Naive thymus-derived CD4-positive, alpha-beta T cell (primary cell): Measurements from ENCODE around the gene FRAT2. TPM values are rescaled to one million over a fixed set of nuclear protein-coding genes. Genes with fewer than 3 reads are reported as not detected.

Experiments used
- ATAC-seq: fragments of 150-1000 bp; cut with Tn5 transposase; 2 replicates; pipeline ENCODE4 v1.10.0; 2021; ENCODE audit warnings: mild to moderate bottlenecking, moderate library complexity
- CTCF ChIA-PET: fragments of 350-600 bp; sonication (Branson Sonifier 250); formaldehyde crosslinking; loops from one replicate; lab custom pipeline; 2021; ENCODE audit warnings: antibody characterized with exemption; lab: Charles Lee
- POLR2A ChIA-PET: fragments of 350-600 bp; sonication (Branson Sonifier 250); formaldehyde crosslinking; loops from one replicate; lab custom pipeline; 2021; ENCODE audit warnings: antibody characterized with exemption, inconsistent platforms; lab: Charles Lee
- DNase-seq, 9 donors: peaks; one replicate each; pipeline versions ENCODE4 v3.0.0 to v3.0.0-alpha.2; 2020 to 2022; ENCODE audit warnings: mixed read lengths in 1 of 9
- H3K27ac ChIP-seq: one replicate; pipeline ENCODE4 v1.7.0; 2013; ENCODE audit warnings: mild to moderate bottlenecking, low read depth, low read length, moderate library complexity
- H3K27me3 ChIP-seq, 2 donors: one replicate each; pipeline ENCODE4 v1.7.0; 2013; ENCODE audit warnings: low read length in 2 of 2, mild to moderate bottlenecking in 2 of 2, moderate library complexity in 2 of 2; ENCODE audit not compliant: control insufficient read depth in 2 of 2, insufficient read depth in 2 of 2
- H3K36me3 ChIP-seq, 3 experiments: 1 replicate in 2 of 3; 2 replicates in 1 of 3; pipeline ENCODE4 v1.7.0; 2013; ENCODE audit warnings: low read length in 3 of 3, mild to moderate bottlenecking in 3 of 3, moderate library complexity in 1 of 3; ENCODE audit not compliant: insufficient read depth in 3 of 3, control insufficient read depth in 2 of 3
- H3K4me1 ChIP-seq, 2 donors: one replicate each; pipeline ENCODE4 v1.7.0; 2013; ENCODE audit warnings: low read length in 2 of 2, mild to moderate bottlenecking in 2 of 2, moderate library complexity in 1 of 2; ENCODE audit not compliant: control insufficient read depth in 2 of 2, insufficient read depth in 2 of 2
- H3K4me3 ChIP-seq: 2 replicates; pipeline ENCODE4 v1.7.0; 2013; ENCODE audit warnings: mild to moderate bottlenecking, low read length
- H3K9me3 ChIP-seq, 3 experiments: 1 replicate in 2 of 3; 2 replicates in 1 of 3; pipeline ENCODE4 v1.7.0; 2013; ENCODE audit warnings: low read length in 3 of 3; ENCODE audit not compliant: control insufficient read depth in 2 of 3
- H3K27ac Mint-ChIP-seq, 9 donors: one replicate each; pipeline ENCODE4 v1.8.0; 2020 to 2022; ENCODE audit warnings: mixed read lengths in 9 of 9, mild to moderate bottlenecking in 8 of 9, moderate library complexity in 5 of 9, inconsistent platforms in 2 of 9
- H3K27me3 Mint-ChIP-seq, 5 donors: one replicate each; pipeline ENCODE4 v1.8.0; 2021 to 2022; ENCODE audit warnings: mixed read lengths in 5 of 5, mild to moderate bottlenecking in 1 of 5
- H3K36me3 Mint-ChIP-seq, 5 donors: one replicate each; pipeline ENCODE4 v1.8.0; 2020 to 2022; ENCODE audit warnings: mixed read lengths in 5 of 5, mild to moderate bottlenecking in 3 of 5, inconsistent platforms in 1 of 5
- H3K4me1 Mint-ChIP-seq, 7 donors: one replicate each; pipeline ENCODE4 v1.8.0; 2020 to 2022; ENCODE audit warnings: mixed read lengths in 7 of 7, mild to moderate bottlenecking in 3 of 7, inconsistent platforms in 1 of 7
- H3K4me3 Mint-ChIP-seq, 10 donors: one replicate each; pipeline ENCODE4 v1.8.0; 2020 to 2022; ENCODE audit warnings: mild to moderate bottlenecking in 10 of 10, mixed read lengths in 10 of 10, moderate library complexity in 6 of 10, inconsistent platforms in 2 of 10
- H3K9me3 Mint-ChIP-seq, 11 donors: one replicate each; pipeline ENCODE4 v1.8.0; 2020 to 2022; ENCODE audit warnings: mixed read lengths in 11 of 11, mild to moderate bottlenecking in 4 of 11, inconsistent platforms in 1 of 11, moderate library complexity in 1 of 11
- intact Hi-C, 2 donors: fragments of 100-400 bp; cut with micrococcal nuclease; formaldehyde crosslinking; loops; one replicate each; pipeline ENCODE4 v1.15.1; 2023
- polyA plus RNA-seq, 2 donors: library from polyadenylated mRNA; unstranded; fragments of 300-500 nt; fragmentation: Illumina TruSeq; gene quantifications; one replicate each; pipeline ENCODE4 v1.2.3, GENCODE V29; 2021
- total RNA-seq, 6 experiments: library from RNA in 5 of 6; stranded (reverse) in 5 of 6; gene quantifications; 1 replicate in 5 of 6; 2 replicates in 1 of 6; pipeline ENCODE4 v1.2.3 and lab custom pipeline; 2021 to 2026

The FRAT2 gene
- total and polyA plus RNA-seq, 7 experiments from 2014 or later = 9.3 to 39.7 (median 27.2) TPM

- ATAC-seq (no peak), DNase-seq (peak in 1 of 9 donors; percentile 18)
- H3K9me3 Mint-ChIP-seq = no peaks in the 10 kb centered on the region
- ChIA-PET CTCF (no interaction called here), POLR2A (no interaction called here)
- Histone ChIP-seq H3K9me3 (no peaks in the 10 kb centered on the region), H3K36me3 (peaks cover 0 to 5% (median 0%) of the 10 kb centered on the region in 3 experiments), H3K4me1 (peaks cover 20 to 23% of the 10 kb centered on the region in 2 donors), H3K27me3 (no peaks in the 10 kb centered on the region), H3K4me3 (no peak overlapping the region), H3K27ac (no peak overlapping the region)
- H3K36me3 Mint-ChIP-seq = peaks cover 0 to 11% (median 4%) of the 10 kb centered on the region in 5 donors
- H3K4me1 Mint-ChIP-seq = peaks cover 23 to 38% (median 30%) of the 10 kb centered on the region in 7 donors
- H3K27me3 Mint-ChIP-seq = peaks cover 0 to 37% (median 0%) of the 10 kb centered on the region in 5 donors
- intact Hi-C loops = loop anchor here (5.0 to 10.0 kb wide), 2 partner anchors 504 to 751 kb away; partner anchors contain the start of genes LCOR (in 1 of the 2) and TM9SF3 (in 1 of the 2)
- H3K27ac Mint-ChIP-seq = peak overlapping the region; percentile 42 to 89 (median 68)
- H3K4me3 Mint-ChIP-seq = peak overlapping the region; percentile 60 to 98 (median 74)
Observed at GRCh38 chr10:97336006-97336405, 1.5 kb upstream of the FRAT2 start.

GRCh38 chr10:97335188-97335619 lies 675 bp upstream of the FRAT2 start:
- peak overlapping the region; percentile 35 to 98 (median 75) for H3K4me3 Mint-ChIP-seq
- CTCF ChIA-PET = interaction anchor here (1.0 kb wide), 1 partner anchor 62 kb away, joined by 3 read pairs; no protein-coding TSS in a partner anchor

GRCh38 chr10:97333601-97334369 lies 744 bp downstream of the FRAT2 start:
- Histone ChIP-seq H3K27me3 (no peaks in the 10 kb centered on the region), H3K27ac (peak overlapping the region; percentile 97), H3K4me3 (peak overlapping the region; percentile 78), H3K4me1 (peaks cover 20 to 24% of the 10 kb centered on the region in 2 donors), H3K9me3 (no peaks in the 10 kb centered on the region), H3K36me3 (peaks cover 0 to 14% (median 0%) of the 10 kb centered on the region in 3 experiments)
- H3K9me3 Mint-ChIP-seq = no peaks in the 10 kb centered on the region
- DNase-seq = peak in 8 of 9 donors; percentile 14 to 41 (median 31)
- peaks cover 3 to 15% (median 5%) of the 10 kb centered on the region in 5 donors for H3K36me3 Mint-ChIP-seq
- ChIA-PET CTCF (interaction anchor here (1.7 to 4.9 kb wide), 3 partner anchors 14 to 67 kb away, joined by 3 to 31 read pairs (median 12); partner anchors contain the start of genes FRAT1 and RRP12), POLR2A (interaction anchor here (0.9 to 8.3 kb wide), 5 partner anchors 11 to 67 kb away, joined by 3 to 139 read pairs (median 20); partner anchors contain the start of genes ARHGAP19, FRAT1 and RRP12)
- H3K4me3 Mint-ChIP-seq = peak overlapping the region; percentile 88 to 98 (median 94)
- peaks cover 34 to 56% (median 49%) of the 10 kb centered on the region in 7 donors for H3K4me1 Mint-ChIP-seq
- peaks cover 0 to 29% (median 0%) of the 10 kb centered on the region in 5 donors for H3K27me3 Mint-ChIP-seq
- H3K27ac Mint-ChIP-seq = peak overlapping the region; percentile 84 to 97 (median 89)
- peak; percentile 24 for ATAC-seq
- intact Hi-C loops = loop anchor here (1.0 to 10.0 kb wide), 12 partner anchors 13 to 749 kb away; partner anchors contain the start of genes ARHGAP19 (in 2 of the 2), MMS19 (in 2 of the 2), PI4K2A (in 2 of the 2) and UBTD1 (in 2 of the 2)

More at GRCh38 chr10:97335188-97335619, 675 bp upstream of the FRAT2 start:
- Histone ChIP-seq H3K4me1 (peaks cover 20 to 24% of the 10 kb centered on the region in 2 donors), H3K36me3 (peaks cover 0 to 6% (median 0%) of the 10 kb centered on the region in 3 experiments), H3K4me3 (peak overlapping the region; percentile 78), H3K27me3 (no peaks in the 10 kb centered on the region), H3K9me3 (no peaks in the 10 kb centered on the region), H3K27ac (peak overlapping the region; percentile 97)
- H3K4me1 Mint-ChIP-seq = peaks cover 24 to 42% (median 36%) of the 10 kb centered on the region in 7 donors
- peaks cover 0 to 11% (median 5%) of the 10 kb centered on the region in 5 donors for H3K36me3 Mint-ChIP-seq
- ATAC-seq (no peak), DNase-seq (no peak)
- peaks cover 0 to 36% (median 0%) of the 10 kb centered on the region in 5 donors for H3K27me3 Mint-ChIP-seq
- POLR2A ChIA-PET = interaction anchor here (4.6 kb wide), 1 partner anchor 12 kb away, joined by 52 read pairs; no protein-coding TSS in a partner anchor
- H3K27ac Mint-ChIP-seq = peak overlapping the region in 8 of 9 donors; percentile 58 to 89 (median 72)
- H3K9me3 Mint-ChIP-seq = no peaks in the 10 kb centered on the region
- intact Hi-C loops = loop anchor here (1.0 to 10.0 kb wide), 4 partner anchors 66 to 750 kb away; partner anchors contain the start of genes LCOR (in 1 of the 2), MMS19 (in 1 of the 2), RRP12 (in 1 of the 2) and TM9SF3 (in 1 of the 2)

GRCh38 chr10:97333351-97333600 lies 1.3 kb downstream of the FRAT2 start:
- ATAC-seq (no peak), DNase-seq (peak in 1 of 9 donors; percentile 29)
- H3K27me3 ChIP-seq = no peaks in the 10 kb centered on the region
- ChIA-PET POLR2A (interaction anchor here (2.5 to 8.3 kb wide), 4 partner anchors 10 to 55 kb away, joined by 13 to 139 read pairs (median 36); partner anchors contain the start of genes ARHGAP19 and FRAT1), CTCF (interaction anchor here (1.1 to 4.9 kb wide), 5 partner anchors 14 to 67 kb away, joined by 3 to 31 read pairs (median 6); partner anchors contain the start of genes FRAT1 and RRP12)
- intact Hi-C loops = loop anchor here (1.0 to 10.0 kb wide), 6 partner anchors 13 to 748 kb away; partner anchors contain the start of genes EXOSC1 (in 1 of the 2), PI4K2A (in 1 of the 2), TM9SF3 (in 1 of the 2) and ZDHHC16 (in 1 of the 2)
- H3K27me3 Mint-ChIP-seq = peaks cover 0 to 25% (median 0%) of the 10 kb centered on the region in 5 donors
- peaks cover 5 to 17% (median 5%) of the 10 kb centered on the region in 5 donors for H3K36me3 Mint-ChIP-seq
- H3K27ac Mint-ChIP-seq = peak overlapping the region; percentile 84 to 97 (median 89)
- H3K4me3 Mint-ChIP-seq = peak overlapping the region; percentile 88 to 98 (median 94)
- H3K4me3 ChIP-seq = peak overlapping the region; percentile 66
- H3K9me3 ChIP-seq = no peaks in the 10 kb centered on the region
- peaks cover 35 to 60% (median 53%) of the 10 kb centered on the region in 7 donors for H3K4me1 Mint-ChIP-seq
- peaks cover 0 to 14% (median 0%) of the 10 kb centered on the region in 3 experiments for H3K36me3 ChIP-seq
- H3K9me3 Mint-ChIP-seq = no peaks in the 10 kb centered on the region
- peaks cover 20 to 24% of the 10 kb centered on the region in 2 donors for H3K4me1 ChIP-seq
- H3K27ac ChIP-seq = peak overlapping the region; percentile 97

GRCh38 chr10:97332591-97333350 lies 1.8 kb downstream of the FRAT2 start:
- Mint-ChIP-seq H3K27ac (peak overlapping the region; percentile 84 to 97 (median 89)), H3K27me3 (peaks cover 0 to 20% (median 0%) of the 10 kb centered on the region in 5 donors), H3K9me3 (no peaks in the 10 kb centered on the region), H3K4me3 (peak overlapping the region; percentile 88 to 98 (median 94)), H3K36me3 (peaks cover 5 to 17% (median 8%) of the 10 kb centered on the region in 5 donors), H3K4me1 (peaks cover 35 to 64% (median 57%) of the 10 kb centered on the region in 7 donors)
- Histone ChIP-seq H3K27ac (peak overlapping the region; percentile 97), H3K4me1 (peaks cover 20 to 24% of the 10 kb centered on the region in 2 donors), H3K4me3 (peak overlapping the region; percentile 66), H3K27me3 (no peaks in the 10 kb centered on the region), H3K36me3 (peaks cover 0 to 14% (median 0%) of the 10 kb centered on the region in 3 experiments), H3K9me3 (no peaks in the 10 kb centered on the region)
- ATAC-seq (no peak), DNase-seq (no peak)
- POLR2A ChIA-PET = interaction anchor here (1.1 to 8.3 kb wide), 5 partner anchors 10 to 54 kb away, joined by 4 to 139 read pairs (median 20); partner anchors contain the start of genes ARHGAP19 and FRAT1
- CTCF ChIA-PET = interaction anchor here (1.1 to 4.9 kb wide), 5 partner anchors 13 to 68 kb away, joined by 3 to 31 read pairs (median 6); partner anchors contain the start of genes FRAT1 and RRP12
- intact Hi-C loops = loop anchor here (1.0 to 10.0 kb wide), 6 partner anchors 12 to 748 kb away; partner anchors contain the start of genes EXOSC1 (in 1 of the 2), PI4K2A (in 1 of the 2), TM9SF3 (in 1 of the 2) and ZDHHC16 (in 1 of the 2)
